HT1080 (cell line): ENCODE results near the gene ARMC2. TPM values are rescaled to one million over a fixed set of nuclear protein-coding genes. Genes with fewer than 3 reads are reported as not detected.
"Not testable (repeated sequence)": the region's sequence is repeated elsewhere in the genome, so short reads cannot be mapped to it uniquely, and the experiment has no call there.

Experiments
- DNase-seq: peaks from one replicate; pipeline ENCODE4 v3.0.0-alpha.2; 2015; ENCODE audit warnings: low read depth
- total RNA-seq: library from RNA; depleted of rRNA; stranded (reverse); fragments of >200 nt; shearing (Covaris generic); gene quantifications from 2 replicates; pipeline ENCODE4 v1.2.3, GENCODE V29; 2014

ARMC2 gene
- total RNA-seq, 1 experiment from 2014 or later, result 1.3 TPM

GRCh38 chr6:108952776-108953486 is 104.7 kb downstream of the ARMC2 start:
- no peak for DNase-seq

- no peak for DNase-seq
Measured at GRCh38 chr6:108953681-108954080, 105.5 kb downstream of the ARMC2 start.

- no peak for DNase-seq
Measured at GRCh38 chr6:108955329-108955949, 107.2 kb downstream of the ARMC2 start.

GRCh38 chr6:108957221-108957620 is 109.0 kb downstream of the ARMC2 start:
- DNase-seq, result no peak

GRCh38 chr6:108958900-108959770 is 110.9 kb downstream of the ARMC2 start:
- DNase-seq, result no peak

- no peak for DNase-seq
Measured at GRCh38 chr6:108959972-108960582, 111.9 kb downstream of the ARMC2 start.

GRCh38 chr6:108960601-108961000 is 112.4 kb downstream of the ARMC2 start:
- no peak for DNase-seq

- DNase-seq, result no peak
Measured at GRCh38 chr6:108961077-108961476, 112.9 kb downstream of the ARMC2 start.

- DNase-seq, result no peak
Measured at GRCh38 chr6:108961985-108962384, 113.8 kb downstream of the ARMC2 start.

GRCh38 chr6:108966251-108966650 is 118.0 kb downstream of the ARMC2 start:
- no peak for DNase-seq

- DNase-seq, result peak; percentile 55
Measured at GRCh38 chr6:108966855-108967755, 118.9 kb downstream of the ARMC2 start.

GRCh38 chr6:108968325-108969316 is 120.4 kb downstream of the ARMC2 start:
- no peak for DNase-seq

GRCh38 chr6:108969776-108970175 is 121.6 kb downstream of the ARMC2 start:
- DNase-seq, result no peak

- no peak for DNase-seq
Measured at GRCh38 chr6:108974201-108974600, 126.0 kb downstream of the ARMC2 start.

GRCh38 chr6:108978638-108979037 is 130.4 kb downstream of the ARMC2 start:
- DNase-seq, result not testable (repeated sequence)

GRCh38 chr6:108982154-108983113 is 134.2 kb downstream of the ARMC2 start:
- DNase-seq, result no peak

GRCh38 chr6:108983151-108983550 is 134.9 kb downstream of the ARMC2 start:
- DNase-seq, result no peak

GRCh38 chr6:108985301-108985700 is 137.1 kb downstream of the ARMC2 start:
- DNase-seq, result no peak
